GM12872 (cell line): ENCODE measurements around the gene RACGAP1.

Source experiments
- CTCF ChIP-seq: IDR thresholded peaks from 3 replicates; pipeline ENCODE4 v1.5.1; 2011; ENCODE audit warnings: low read depth, mild to moderate bottlenecking, low read length, moderate library complexity; ENCODE audit not compliant: insufficient read depth

RACGAP1 gene

GRCh38 chr12:49957570-49957967, 67.7 kb downstream of the RACGAP1 start:
- no peak for TF ChIP-seq CTCF

- TF ChIP-seq CTCF, result no peak
These were observed 68.4 kb downstream of the RACGAP1 start for GRCh38 chr12:49956663-49957569.

GRCh38 chr12:49955899-49956662, 69.2 kb downstream of the RACGAP1 start:
- TF ChIP-seq CTCF, result no peak

GRCh38 chr12:49954863-49955830, 70.1 kb downstream of the RACGAP1 start:
- TF ChIP-seq CTCF, result no peak

GRCh38 chr12:49953961-49954846, 71.1 kb downstream of the RACGAP1 start:
- no peak for TF ChIP-seq CTCF

GRCh38 chr12:49953151-49953550, 72.1 kb downstream of the RACGAP1 start:
- no peak for TF ChIP-seq CTCF
